RCC 7860 (cell line): Measurements from ENCODE around the gene HTT.
A peak's percentile ranks its signal among the peaks of the same experiment; 100 is the strongest.
"Not testable (repeated sequence)": the region's sequence is repeated elsewhere in the genome, so short reads cannot be mapped to it uniquely, and the experiment has no call there.

ENCODE experiments used
- DNase-seq: peaks from one replicate; pipeline ENCODE4 v3.0.0-alpha.2; 2015; ENCODE audit warnings: low spot score
- FAIRE-seq: peaks from 2 replicates; lab custom pipeline; 2012; peaks lifted over from hg19 to GRCh38; lab: Jason Lieb, UNC

The HTT gene

GRCh38 chr4:3160438-3160837, 86.0 kb downstream of the HTT start:
- DNase-seq = no peak
- no peak for FAIRE-seq

GRCh38 chr4:3161044-3161443, 86.6 kb downstream of the HTT start:
- FAIRE-seq, DNase-seq: not testable (repeated sequence)

GRCh38 chr4:3166434-3166833, 92.0 kb downstream of the HTT start:
- not testable (repeated sequence) for DNase-seq, FAIRE-seq

- no peak for DNase-seq
Observed at GRCh38 chr4:3168029-3168428, 93.5 kb downstream of the HTT start.

GRCh38 chr4:3174371-3175338, 100.2 kb downstream of the HTT start:
- no peak for FAIRE-seq
- DNase-seq = no peak

More at GRCh38 chr4:3168029-3168428, 93.5 kb downstream of the HTT start:
- no peak for FAIRE-seq

GRCh38 chr4:3176367-3177229, 102.1 kb downstream of the HTT start:
- DNase-seq (no peak), FAIRE-seq (no peak)

GRCh38 chr4:3177426-3177825, 102.9 kb downstream of the HTT start:
- no peak for FAIRE-seq
- no peak for DNase-seq

GRCh38 chr4:3177905-3178304, 103.4 kb downstream of the HTT start:
- no peak for DNase-seq
- no peak for FAIRE-seq

- FAIRE-seq = no peak
- DNase-seq = no peak
Observed at GRCh38 chr4:3178351-3178750, 103.9 kb downstream of the HTT start.

GRCh38 chr4:3179126-3179706, 104.7 kb downstream of the HTT start:
- FAIRE-seq (no peak), DNase-seq (no peak)

- FAIRE-seq = no peak
- no peak for DNase-seq
Observed at GRCh38 chr4:3183008-3183407, 108.5 kb downstream of the HTT start.

- no peak for FAIRE-seq
- no peak for DNase-seq
Observed at GRCh38 chr4:3184725-3185124, 110.2 kb downstream of the HTT start.

- FAIRE-seq (no peak), DNase-seq (no peak)
Observed at GRCh38 chr4:3186609-3187008, 112.1 kb downstream of the HTT start.

GRCh38 chr4:3188118-3188517, 113.6 kb downstream of the HTT start:
- FAIRE-seq (no peak), DNase-seq (no peak)

- FAIRE-seq (no peak), DNase-seq (no peak)
Observed at GRCh38 chr4:3189459-3189858, 115.0 kb downstream of the HTT start.

- FAIRE-seq (no peak), DNase-seq (no peak)
Observed at GRCh38 chr4:3190549-3190948, 116.1 kb downstream of the HTT start.

GRCh38 chr4:3192188-3192587, 117.7 kb downstream of the HTT start:
- DNase-seq (no peak), FAIRE-seq (no peak)

GRCh38 chr4:3192827-3193226, 118.3 kb downstream of the HTT start:
- DNase-seq = no peak
- no peak for FAIRE-seq

- FAIRE-seq = no peak
- peak; percentile 14 for DNase-seq
Observed at GRCh38 chr4:3193531-3194203, 119.2 kb downstream of the HTT start.

- FAIRE-seq = no peak
Observed at GRCh38 chr4:3196670-3197359, 122.3 kb downstream of the HTT start.

More at GRCh38 chr4:3196670-3197359, 122.3 kb downstream of the HTT start:
- DNase-seq = no peak
